Smooth muscle cell (in vitro differentiated cells): ENCODE measurements around the gene AKAP17A. TPM values are rescaled to one million over a fixed set of nuclear protein-coding genes. Genes with fewer than 3 reads are reported as not detected.

Experiments
- DNase-seq: peaks from one replicate; lab custom pipeline; 2025; ENCODE audit not compliant: unreplicated experiment; lab: John Stamatoyannopoulos, UW
- H2AFZ ChIP-seq: fragments of 200-600 bp; sonication (generic); 2 replicates; pipeline ENCODE4 v1.6.0; 2016; ENCODE audit warnings: antibody characterized with exemption, low read depth, mild to moderate bottlenecking
- H3F3A ChIP-seq: fragments of 200-600 bp; sonication (generic); 2 replicates; pipeline ENCODE4 v1.6.0; 2017; ENCODE audit warnings: antibody characterized with exemption, low read depth
- H3K27ac ChIP-seq: fragments of 200-600 bp; sonication (generic); 2 replicates; pipeline ENCODE4 v1.5.1; 2016; ENCODE audit warnings: low read depth, mild to moderate bottlenecking
- H3K27me3 ChIP-seq: fragments of 200-600 bp; sonication (generic); 2 replicates; pipeline ENCODE4 v1.6.1; 2016; ENCODE audit warnings: low read depth, mild to moderate bottlenecking
- H3K36me3 ChIP-seq: fragments of 200-600 bp; sonication (generic); 2 replicates; pipeline ENCODE4 v1.5.1; 2016; ENCODE audit warnings: low read depth
- H3K4me1 ChIP-seq: fragments of 200-600 bp; sonication (generic); 2 replicates; pipeline ENCODE4 v1.5.1; 2016; ENCODE audit warnings: low read depth
- H3K4me2 ChIP-seq: fragments of 200-600 bp; sonication (generic); 2 replicates; pipeline ENCODE4 v1.6.0; 2016; ENCODE audit warnings: mild to moderate bottlenecking
- H3K4me3 ChIP-seq: fragments of 200-600 bp; sonication (generic); 2 replicates; pipeline ENCODE4 v1.5.1; 2016; ENCODE audit warnings: mild to moderate bottlenecking
- H3K79me2 ChIP-seq: fragments of 200-600 bp; sonication (generic); 2 replicates; pipeline ENCODE4 v1.6.0; 2016; ENCODE audit warnings: low read depth, mild to moderate bottlenecking
- H3K9ac ChIP-seq: fragments of 200-600 bp; sonication (generic); 2 replicates; pipeline ENCODE4 v1.6.0; 2016; ENCODE audit warnings: low read depth
- H3K9me3 ChIP-seq: fragments of 200-600 bp; sonication (generic); replicated peaks from 2 replicates; pipeline ENCODE4 v1.5.1; 2016; ENCODE audit warnings: low read depth
- H4K20me1 ChIP-seq: fragments of 200-600 bp; sonication (generic); 2 replicates; pipeline ENCODE4 v1.6.0; 2016; ENCODE audit warnings: low read depth
- CTCF ChIP-seq: fragments of 200-600 bp; sonication (generic); IDR thresholded peaks from 2 replicates; pipeline ENCODE4 v1.5.1; 2017; ENCODE audit warnings: borderline replicate concordance, mild to moderate bottlenecking, antibody characterized with exemption; ENCODE audit not compliant: insufficient read depth, poor library complexity, severe bottlenecking
- WGBS: methylation state at CpG from one replicate; pipeline ENCODE4 v1.1.7; 2016; ENCODE audit warnings: low lambda C conversion rate; 5-methylcytosine and 5-hydroxymethylcytosine counted together
- polyA plus RNA-seq: library from polyadenylated mRNA; unstranded; fragments of >200 nt; fragmentation: Nextera tagmentation; extraction: Ambion mirVana; gene quantifications from 2 replicates; pipeline ENCODE4 v1.2.1, GENCODE V29; 2016
- total RNA-seq: library from RNA; depleted of rRNA; stranded (reverse); fragments of >200 nt; gene quantifications from 2 replicates; pipeline ENCODE4 v1.2.3, GENCODE V29; 2014

Gene AKAP17A
- total and polyA plus RNA-seq, 2 experiments from 2014 or later: 21.8 to 49.8 TPM

DNA sequence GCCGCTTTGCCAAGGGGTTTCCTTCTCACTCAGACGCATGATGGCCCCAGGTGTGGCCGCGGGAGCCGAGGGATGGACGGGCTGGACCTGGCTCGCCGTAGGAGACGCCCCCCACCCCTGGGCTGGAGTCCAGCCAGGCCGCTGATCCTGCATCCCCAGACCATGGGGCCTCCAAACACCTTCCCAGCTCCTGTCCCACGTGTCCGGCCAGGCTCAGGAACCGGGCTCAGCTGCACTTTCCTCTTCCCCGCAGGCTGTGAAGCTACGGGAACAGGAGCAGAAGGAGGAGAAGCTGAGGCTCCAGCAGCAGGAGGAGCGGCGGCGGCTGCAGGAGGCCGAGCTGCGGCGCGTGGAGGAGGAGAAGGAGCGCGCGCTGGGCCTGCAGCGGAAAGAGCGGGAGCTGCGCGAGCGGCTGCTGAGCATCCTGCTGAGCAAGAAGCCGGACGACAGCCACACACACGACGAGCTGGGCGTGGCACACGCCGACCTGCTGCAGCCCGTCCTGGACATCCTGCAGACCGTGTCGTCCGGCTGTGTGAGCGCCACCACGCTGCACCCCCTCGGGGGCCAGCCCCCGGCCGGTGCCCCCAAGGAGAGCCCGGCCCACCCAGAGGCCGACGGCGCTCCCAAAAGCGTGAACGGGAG is 9.1 kb downstream of the AKAP17A start:
- WGBS: 98% methylated on average over 32 of the region's 52 CpGs
- peaks cover 53% of the 10 kb centered on the region for H4K20me1 ChIP-seq
- H3F3A ChIP-seq: no peaks in the 10 kb centered on the region
- no peak overlapping the region for H3K9ac ChIP-seq
- no peaks in the 10 kb centered on the region for H3K4me1 ChIP-seq
- DNase-seq: no peak
- no peak overlapping the region for H2AFZ ChIP-seq
- no peak overlapping the region for H3K27ac ChIP-seq
- no peak overlapping the region for H3K4me3 ChIP-seq
- peaks cover 8% of the 10 kb centered on the region for H3K36me3 ChIP-seq
- no peaks in the 10 kb centered on the region for H3K27me3 ChIP-seq
- TF ChIP-seq CTCF: no peak
- no peak overlapping the region for H3K4me2 ChIP-seq
- H3K79me2 ChIP-seq: peaks cover 20% of the 10 kb centered on the region
- H3K9me3 ChIP-seq: no peaks in the 10 kb centered on the region

- no peak for DNase-seq
- 97% methylated on average over 41 of the region's 58 CpGs for WGBS
- peaks cover 13% of the 10 kb centered on the region for H3K79me2 ChIP-seq
- H3F3A ChIP-seq: no peaks in the 10 kb centered on the region
- H3K27ac ChIP-seq: no peak overlapping the region
- no peak overlapping the region for H3K4me2 ChIP-seq
- TF ChIP-seq CTCF: no peak
- H3K36me3 ChIP-seq: peaks cover 8% of the 10 kb centered on the region
- H3K4me3 ChIP-seq: no peak overlapping the region
- H3K4me1 ChIP-seq: no peaks in the 10 kb centered on the region
- no peaks in the 10 kb centered on the region for H3K9me3 ChIP-seq
- H4K20me1 ChIP-seq: peaks cover 46% of the 10 kb centered on the region
- no peak overlapping the region for H2AFZ ChIP-seq
- no peaks in the 10 kb centered on the region for H3K27me3 ChIP-seq
- H3K9ac ChIP-seq: no peak overlapping the region
Observed at GRCh38 chrX:1601051-1601767, 9.8 kb downstream of the AKAP17A start.

- Histone ChIP-seq H3F3A (no peaks in the 10 kb centered on the region), H3K9me3 (no peaks in the 10 kb centered on the region), H3K36me3 (peaks cover 8% of the 10 kb centered on the region), H3K4me3 (no peak overlapping the region), H3K27ac (no peak overlapping the region), H2AFZ (no peak overlapping the region), H4K20me1 (peaks cover 43% of the 10 kb centered on the region), H3K79me2 (peaks cover 10% of the 10 kb centered on the region), H3K27me3 (no peaks in the 10 kb centered on the region), H3K9ac (no peak overlapping the region), H3K4me1 (no peaks in the 10 kb centered on the region), H3K4me2 (no peak overlapping the region)
- no peak for DNase-seq
- TF ChIP-seq CTCF: no peak
- 95% methylated on average over 15 of the region's 15 CpGs for WGBS
Observed at GRCh38 chrX:1601768-1602085, 10.3 kb downstream of the AKAP17A start.
